A673 (cell line): Measurements from ENCODE around the gene HIP1R. TPM values are rescaled to one million over a fixed set of nuclear protein-coding genes. Genes with fewer than 3 reads are reported as not detected.

Experiments used
- BruUV-seq: library from RNA; stranded (reverse); fragments of 400-500 nt; replicated peaks from 2 replicates; lab custom pipeline; 2021; lab: Mats Ljungman, UMichigan
- CTCF ChIA-PET: fragments of 300-600 bp; sonication (Branson Sonifier 250); formaldehyde crosslinking; loops from one replicate; lab custom pipeline; 2022; ENCODE audit warnings: antibody characterized with exemption; lab: Charles Lee
- POLR2A ChIA-PET: fragments of 300-600 bp; sonication (Branson Sonifier 250); formaldehyde crosslinking; loops from one replicate; lab custom pipeline; 2022; ENCODE audit warnings: antibody characterized with exemption; ENCODE audit not compliant: low non-redundant PET; lab: Charles Lee
- DNase-seq: peaks from one replicate; pipeline ENCODE4 v3.0.0-alpha.2; 2015; ENCODE audit warnings: low spot score
- H3K27ac ChIP-seq: fragments of 200-600 bp; sonication (generic); 2 replicates; pipeline ENCODE4 v1.5.1; 2016; ENCODE audit warnings: mixed run types, low read depth, mild to moderate bottlenecking, mixed read lengths, antibody characterized with exemption, low read length; ENCODE audit not compliant: poor library complexity, severe bottlenecking
- H3K27me3 ChIP-seq: fragments of 200-600 bp; sonication (generic); replicated peaks from 2 replicates; pipeline ENCODE4 v1.6.1; 2017; ENCODE audit warnings: mixed run types, low read depth, mild to moderate bottlenecking, mixed read lengths, antibody characterized with exemption, low read length; ENCODE audit not compliant: insufficient read depth, poor library complexity
- H3K36me3 ChIP-seq: fragments of 200-600 bp; sonication (generic); 2 replicates; pipeline ENCODE4 v1.6.1; 2016; ENCODE audit warnings: mixed run types, mild to moderate bottlenecking, mixed read lengths, antibody characterized with exemption, low read length; ENCODE audit not compliant: insufficient read depth, poor library complexity, severe bottlenecking
- H3K4me1 ChIP-seq: fragments of 200-600 bp; sonication (generic); 2 replicates; pipeline ENCODE4 v1.6.1; 2017; ENCODE audit warnings: mixed run types, mild to moderate bottlenecking, mixed read lengths, antibody characterized with exemption, low read length; ENCODE audit not compliant: insufficient read depth, poor library complexity, severe bottlenecking
- H3K4me3 ChIP-seq: fragments of 200-600 bp; sonication (generic); 2 replicates; pipeline ENCODE4 v1.5.1; 2016; ENCODE audit warnings: low read depth, mixed run types, mild to moderate bottlenecking, mixed read lengths, low read length; ENCODE audit not compliant: poor library complexity, severe bottlenecking
- H3K9me3 ChIP-seq: fragments of 200-600 bp; sonication (generic); 2 replicates; pipeline ENCODE4 v1.6.1; 2016; ENCODE audit warnings: mixed run types, low read depth, mild to moderate bottlenecking, mixed read lengths, antibody characterized with exemption, low read length; ENCODE audit not compliant: poor library complexity, severe bottlenecking
- EZH2 ChIP-seq: fragments of 200-600 bp; sonication (generic); IDR thresholded peaks from 2 replicates; pipeline ENCODE4 v1.6.1; 2017; ENCODE audit warnings: borderline replicate concordance, low read depth, mild to moderate bottlenecking, mixed read lengths, antibody characterized with exemption, low read length; ENCODE audit not compliant: poor library complexity, severe bottlenecking
- intact Hi-C: fragments of 100-400 bp; cut with micrococcal nuclease; formaldehyde crosslinking; loops from one replicate; pipeline ENCODE4 v1.10.0; 2022; ENCODE audit not compliant: unreplicated experiment
- total RNA-seq: library from RNA; stranded (reverse); gene quantifications from 2 replicates; pipeline ENCODE4 v1.2.3, GENCODE V29; 2021
- TF ChIP-seq, protein P1 (sequence below): fragments of 300-800, 200-600 bp; sonication (generic); conservative IDR thresholded peaks from 2 replicates; pipeline ENCODE4 v1.5.1; 2017; ENCODE audit warnings: low read depth, mild to moderate bottlenecking, antibody characterized with exemption, low read length, moderate library complexity, mixed read lengths

HIP1R gene
- total RNA-seq, 1 experiment from 2014 or later, result 30.4 TPM

GRCh38 chr12:122807651-122808050 lies 27.6 kb upstream of the HIP1R start:
- Histone ChIP-seq H3K4me1 (no peaks in the 10 kb centered on the region), H3K9me3 (no peaks in the 10 kb centered on the region), H3K27ac (no peak overlapping the region), H3K36me3 (no peaks in the 10 kb centered on the region), H3K27me3 (no peaks in the 10 kb centered on the region), H3K4me3 (no peak overlapping the region)
- no TSS peak for BruUV-seq
- no peak for DNase-seq
- CTCF ChIA-PET, result no interaction called here
- POLR2A ChIA-PET, result interaction anchor here (0.6 kb wide), 1 partner anchor 10 kb away, joined by 3 read pairs; no protein-coding TSS in a partner anchor
- TF ChIP-seq, protein P1, sequence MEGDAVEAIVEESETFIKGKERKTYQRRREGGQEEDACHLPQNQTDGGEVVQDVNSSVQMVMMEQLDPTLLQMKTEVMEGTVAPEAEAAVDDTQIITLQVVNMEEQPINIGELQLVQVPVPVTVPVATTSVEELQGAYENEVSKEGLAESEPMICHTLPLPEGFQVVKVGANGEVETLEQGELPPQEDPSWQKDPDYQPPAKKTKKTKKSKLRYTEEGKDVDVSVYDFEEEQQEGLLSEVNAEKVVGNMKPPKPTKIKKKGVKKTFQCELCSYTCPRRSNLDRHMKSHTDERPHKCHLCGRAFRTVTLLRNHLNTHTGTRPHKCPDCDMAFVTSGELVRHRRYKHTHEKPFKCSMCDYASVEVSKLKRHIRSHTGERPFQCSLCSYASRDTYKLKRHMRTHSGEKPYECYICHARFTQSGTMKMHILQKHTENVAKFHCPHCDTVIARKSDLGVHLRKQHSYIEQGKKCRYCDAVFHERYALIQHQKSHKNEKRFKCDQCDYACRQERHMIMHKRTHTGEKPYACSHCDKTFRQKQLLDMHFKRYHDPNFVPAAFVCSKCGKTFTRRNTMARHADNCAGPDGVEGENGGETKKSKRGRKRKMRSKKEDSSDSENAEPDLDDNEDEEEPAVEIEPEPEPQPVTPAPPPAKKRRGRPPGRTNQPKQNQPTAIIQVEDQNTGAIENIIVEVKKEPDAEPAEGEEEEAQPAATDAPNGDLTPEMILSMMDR, result no peak
- TF ChIP-seq EZH2, result no peak
- intact Hi-C loops, result no loop called here

GRCh38 chr12:122811777-122812176 lies 23.5 kb upstream of the HIP1R start:
- POLR2A ChIA-PET, result no interaction called here
- intact Hi-C loops, result no loop called here
- no peak for DNase-seq
- Histone ChIP-seq H3K4me1 (no peaks in the 10 kb centered on the region), H3K36me3 (no peaks in the 10 kb centered on the region), H3K9me3 (no peaks in the 10 kb centered on the region), H3K4me3 (no peak overlapping the region), H3K27ac (no peak overlapping the region), H3K27me3 (no peaks in the 10 kb centered on the region)
- TF ChIP-seq EZH2, result no peak
- TF ChIP-seq, protein P1, result no peak
- CTCF ChIA-PET, result no interaction called here
- no TSS peak for BruUV-seq

GRCh38 chr12:122813310-122813713 lies 21.9 kb upstream of the HIP1R start:
- TF ChIP-seq, protein P1, result no peak
- TF ChIP-seq EZH2, result no peak
- intact Hi-C loops, result no loop called here
- H3K27ac ChIP-seq, result no peak overlapping the region
- DNase-seq, result no peak
- no peaks in the 10 kb centered on the region for H3K4me1 ChIP-seq
- CTCF ChIA-PET, result no interaction called here
- H3K9me3 ChIP-seq, result no peaks in the 10 kb centered on the region
- H3K36me3 ChIP-seq, result no peaks in the 10 kb centered on the region
- H3K4me3 ChIP-seq, result no peak overlapping the region
- H3K27me3 ChIP-seq, result no peaks in the 10 kb centered on the region
- BruUV-seq, result no TSS peak
- POLR2A ChIA-PET, result no interaction called here
